KG1 (cell line): ENCODE measurements around the gene KCNH2.
"Not testable (repeated sequence)": the region's sequence is repeated elsewhere in the genome, so short reads cannot be mapped to it uniquely, and the experiment has no call there.

ENCODE experiments used
- DNase-seq: peaks from one replicate; lab custom pipeline; 2025; lab: John Stamatoyannopoulos, UW

The KCNH2 gene

GRCh38 chr7:150934045-150934766 is 43.9 kb downstream of the KCNH2 start:
- no peak for DNase-seq

DNA sequence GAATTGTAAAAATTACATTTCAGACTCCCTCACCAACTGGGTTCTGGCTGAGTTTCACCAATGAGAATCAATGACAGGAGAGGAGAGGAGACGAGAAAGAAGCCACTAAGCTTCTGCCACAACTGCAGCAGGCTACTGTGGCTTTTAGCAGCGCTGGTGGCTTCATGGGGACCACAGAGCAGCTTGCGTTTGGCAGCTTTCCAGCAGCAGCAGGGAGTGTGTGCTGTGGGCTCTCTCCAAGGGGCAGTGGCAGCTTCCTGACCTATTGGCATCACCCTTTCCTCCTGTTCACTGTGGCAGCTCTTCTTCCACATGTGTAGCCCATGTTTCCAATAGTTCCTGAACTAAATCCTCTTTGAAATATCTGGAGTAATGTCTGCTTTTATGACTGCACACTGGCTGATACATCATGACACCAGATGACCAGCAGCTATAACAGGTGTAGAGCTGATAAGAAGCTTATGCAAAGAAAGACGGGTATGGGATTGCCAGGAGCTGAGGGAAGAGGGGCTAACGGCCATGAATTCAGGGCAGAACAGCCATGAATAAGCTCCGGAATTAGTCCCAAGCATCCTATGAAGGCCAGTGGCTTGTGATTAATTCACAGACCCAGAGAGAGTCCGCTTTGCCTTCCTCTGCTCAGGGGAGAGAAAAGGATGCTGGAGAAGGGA is 46.8 kb downstream of the KCNH2 start:
- DNase-seq: no peak

- DNase-seq: no peak
These were observed 49.6 kb downstream of the KCNH2 start for GRCh38 chr7:150928541-150928940.

- no peak for DNase-seq
These were observed 50.2 kb downstream of the KCNH2 start for GRCh38 chr7:150927956-150928344.

- no peak for DNase-seq
These were observed 50.8 kb downstream of the KCNH2 start for GRCh38 chr7:150927157-150927955.

- DNase-seq: no peak
These were observed 52.1 kb downstream of the KCNH2 start for GRCh38 chr7:150926066-150926465.

DNA sequence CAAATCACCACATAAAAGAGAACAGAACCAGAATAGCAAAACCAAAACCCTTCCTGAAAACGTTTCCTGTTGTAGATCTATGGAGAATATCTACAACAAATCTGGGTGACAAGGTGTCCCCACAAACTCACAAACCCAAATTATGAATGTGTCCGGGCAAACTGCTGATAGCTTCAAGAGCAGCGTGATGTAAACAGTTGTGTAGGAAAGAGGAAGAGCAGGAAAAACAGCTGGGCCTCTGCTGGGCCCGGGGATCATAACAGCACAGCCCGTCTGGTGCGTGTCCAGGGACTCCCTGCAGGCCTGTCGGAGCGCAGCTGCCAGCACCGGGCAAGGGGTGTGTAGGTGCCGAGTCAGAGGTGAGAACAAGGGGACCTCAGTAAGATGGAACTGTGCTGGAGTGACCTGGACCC is 53.7 kb downstream of the KCNH2 start:
- DNase-seq: no peak

GRCh38 chr7:150923802-150924201 is 54.3 kb downstream of the KCNH2 start:
- DNase-seq: no peak

DNA sequence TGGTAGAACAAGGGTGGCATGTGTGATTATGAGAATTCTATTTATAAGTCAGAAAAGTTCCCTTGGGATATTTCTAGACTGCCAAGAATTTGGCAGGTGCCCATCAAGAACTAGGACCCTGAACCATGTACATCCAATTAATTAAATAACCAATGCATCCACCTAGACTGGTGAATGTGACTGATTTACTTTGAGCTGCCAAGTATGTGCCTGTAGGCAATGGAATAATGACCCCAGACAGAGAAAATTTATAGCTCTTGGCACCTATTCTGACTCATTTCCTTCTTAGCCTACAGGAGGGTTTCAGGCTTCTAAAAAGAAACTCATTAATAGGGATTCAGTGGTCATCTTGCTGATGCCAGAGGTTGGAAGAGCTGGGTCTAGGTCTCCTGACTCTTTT is 54.9 kb downstream of the KCNH2 start:
- no peak for DNase-seq

DNA sequence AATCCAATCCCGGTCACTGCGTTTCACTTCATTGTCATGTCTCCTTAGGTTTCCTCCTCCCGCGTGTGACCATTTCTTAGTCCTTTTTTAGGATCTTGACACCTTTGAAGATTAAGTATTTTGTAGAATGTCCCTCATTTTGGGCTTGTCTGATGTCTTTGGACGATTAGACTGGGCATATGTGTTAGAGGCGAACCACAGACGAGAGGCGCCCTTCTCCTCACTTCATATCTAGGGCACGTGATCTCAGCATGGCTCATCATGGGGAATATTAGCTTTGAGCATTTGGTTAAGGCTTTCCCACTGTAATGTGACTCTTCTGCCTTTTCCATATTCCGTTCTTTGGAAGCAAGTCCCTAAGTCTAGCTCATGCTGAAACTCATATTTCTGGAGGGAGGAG is 59.0 kb downstream of the KCNH2 start:
- no peak for DNase-seq

DNA sequence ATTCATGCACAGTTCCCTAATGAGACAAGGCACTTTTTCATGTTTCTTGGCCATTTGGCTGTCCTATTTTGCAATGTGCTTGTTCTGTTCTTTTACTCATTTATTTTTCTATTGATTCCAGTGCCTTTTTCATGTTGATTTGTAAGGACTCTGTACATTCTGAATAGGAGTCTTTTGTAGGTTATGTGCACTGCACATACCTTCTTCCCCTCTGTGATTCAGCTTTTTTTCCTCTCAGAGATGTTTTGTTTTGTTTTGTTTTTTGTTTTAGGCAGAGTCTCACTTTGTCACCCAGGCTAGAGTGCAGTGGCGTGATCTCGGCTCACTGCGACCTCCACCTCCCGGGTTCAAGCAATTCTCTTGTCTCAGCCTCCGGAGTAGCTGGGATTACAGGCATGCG is 59.7 kb downstream of the KCNH2 start:
- no peak for DNase-seq

GRCh38 chr7:150917969-150918368 is 60.2 kb downstream of the KCNH2 start:
- no peak for DNase-seq

- DNase-seq: no peak
These were observed 61.5 kb downstream of the KCNH2 start for GRCh38 chr7:150916670-150917069.

DNA sequence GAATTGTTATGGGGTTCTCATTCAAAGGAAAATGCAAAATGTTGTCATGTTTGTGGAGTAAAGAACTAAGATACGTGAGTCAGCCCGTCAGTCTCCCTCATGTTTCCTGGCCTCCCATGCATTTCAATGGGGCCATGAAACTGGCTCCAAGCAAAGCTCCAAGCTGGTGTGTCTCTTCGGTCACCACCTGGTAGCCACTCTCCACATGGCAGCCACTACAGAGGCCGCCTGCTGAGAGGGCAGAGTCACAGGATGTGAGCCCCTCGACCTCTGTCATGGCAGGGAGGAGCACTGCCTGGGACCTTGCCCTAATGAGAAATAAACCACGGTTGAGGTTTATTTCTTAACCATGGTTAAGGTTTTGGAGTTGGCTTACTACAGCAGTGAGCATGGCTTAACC is 63.2 kb downstream of the KCNH2 start:
- no peak for DNase-seq

GRCh38 chr7:150914196-150914595 is 63.9 kb downstream of the KCNH2 start:
- no peak for DNase-seq

DNA sequence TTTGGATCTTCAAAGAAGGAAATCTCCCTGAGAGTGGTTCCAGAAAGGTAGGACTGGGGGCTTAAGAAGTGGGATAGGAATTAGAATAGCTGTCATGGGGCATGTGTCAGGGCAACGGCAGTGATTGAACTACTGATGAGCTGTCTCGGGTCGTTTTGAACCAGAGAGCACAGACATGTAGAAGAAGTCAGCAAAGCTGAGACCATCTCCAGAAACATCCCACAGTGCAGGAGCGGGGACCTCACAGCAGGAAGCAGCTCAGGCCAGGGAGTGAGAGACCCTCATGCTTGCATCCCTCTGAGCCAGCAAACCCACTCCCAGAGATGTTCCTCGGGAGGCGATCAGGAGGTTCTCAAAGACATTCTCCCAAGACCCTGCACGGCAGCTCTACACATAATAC is 65.7 kb downstream of the KCNH2 start:
- DNase-seq: no peak

DNA sequence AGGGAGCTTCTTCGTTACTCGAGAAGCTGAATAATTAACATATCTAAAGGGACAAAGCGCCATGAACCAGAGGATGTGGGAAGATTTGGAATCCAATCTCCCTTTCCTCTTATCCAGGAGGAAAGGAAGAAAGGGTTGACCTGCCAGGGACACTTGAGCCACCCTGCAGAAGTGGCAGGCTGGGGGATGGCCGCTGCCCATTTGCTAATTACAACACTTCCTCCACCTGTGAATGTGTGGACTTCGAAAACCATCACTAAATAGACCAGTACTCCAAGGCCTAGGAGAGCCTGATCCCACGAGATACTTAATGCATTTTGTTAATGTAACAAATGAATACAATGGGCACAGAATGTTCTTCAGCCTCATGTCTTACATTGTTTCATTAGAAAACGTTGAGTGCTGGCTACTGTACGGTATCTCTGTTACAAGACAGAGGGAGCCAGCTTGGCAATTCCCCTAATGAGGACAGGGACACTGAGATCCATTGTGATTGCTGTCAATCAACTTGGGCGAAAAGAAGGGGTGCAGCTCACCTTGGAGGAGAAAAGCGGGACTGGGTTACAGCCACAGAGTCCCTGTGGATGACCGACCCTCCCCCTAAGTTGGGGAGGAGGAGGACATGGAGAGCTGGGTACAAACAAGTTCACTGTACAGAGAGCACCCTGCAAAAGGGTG is 66.4 kb downstream of the KCNH2 start:
- DNase-seq: no peak

DNA sequence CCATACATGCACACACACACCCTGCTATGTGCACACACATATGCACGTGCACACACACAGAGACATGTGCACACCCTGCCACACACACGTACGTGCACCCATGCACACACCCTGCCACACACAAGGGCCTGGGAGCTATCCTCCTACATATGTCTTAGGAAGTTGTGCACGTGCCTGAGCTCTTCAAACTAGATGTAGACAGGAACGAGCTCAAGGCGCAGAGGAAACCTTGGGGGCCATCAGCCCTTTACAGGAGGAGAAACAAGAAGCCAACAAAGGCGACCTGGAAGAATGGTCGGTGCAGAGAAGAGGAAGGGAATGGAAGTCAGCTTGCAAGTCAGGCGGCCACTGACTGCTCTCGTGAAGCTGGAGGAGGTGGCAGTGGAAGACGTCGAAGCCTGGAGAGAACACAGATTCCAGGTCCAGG is 67.1 kb downstream of the KCNH2 start:
- no peak for DNase-seq

- DNase-seq: not testable (repeated sequence)
These were observed 67.7 kb downstream of the KCNH2 start for GRCh38 chr7:150910305-150910995.

GRCh38 chr7:150909200-150909995 is 68.7 kb downstream of the KCNH2 start:
- DNase-seq: no peak

GRCh38 chr7:150908173-150908572 is 69.9 kb downstream of the KCNH2 start:
- DNase-seq: no peak
